Heart right ventricle (tissue), 16 donors: ENCODE results near the gene TRIM8. TPM values are rescaled to one million over a fixed set of nuclear protein-coding genes. Genes with fewer than 3 reads are reported as not detected.

ENCODE experiments used
- ATAC-seq, 8 donors: fragments of 200-7000 bp; cut with Tn5 transposase; one replicate each; pipeline ENCODE4 v1.9.1; 2020; ENCODE audit warnings: mild to moderate bottlenecking in 8 of 8, moderate library complexity in 8 of 8, moderate number of reproducible peaks in 1 of 8
- DNase-seq, 2 donors: peaks; one replicate each; pipeline ENCODE4 v3.0.0-alpha.2; 2020
- H3K27ac ChIP-seq, 10 donors: fragments of 200-600 bp; sonication (generic) in 2 of 10; one replicate each; pipeline versions ENCODE4 v1.5.0 to v1.8.0; 2020 to 2022; ENCODE audit warnings: mild to moderate bottlenecking in 3 of 10
- H3K27me3 ChIP-seq, 7 donors: fragments of 200-600 bp; one replicate each; pipeline ENCODE4 v1.8.0; 2021 to 2022; ENCODE audit warnings: mild to moderate bottlenecking in 2 of 7
- H3K36me3 ChIP-seq, 9 donors: fragments of 200-600 bp; sonication (generic) in 1 of 9; one replicate each; pipeline versions ENCODE4 v1.5.0 to v1.8.0; 2020 to 2022; ENCODE audit warnings: mild to moderate bottlenecking in 2 of 9
- H3K4me1 ChIP-seq, 9 donors: fragments of 200-600 bp; sonication (generic) in 1 of 9; one replicate each; pipeline versions ENCODE4 v1.5.0 to v1.8.0; 2020 to 2022; ENCODE audit warnings: mild to moderate bottlenecking in 4 of 9
- H3K4me3 ChIP-seq, 10 donors: fragments of 200-600 bp; sonication (generic) in 2 of 10; one replicate each; pipeline versions ENCODE4 v1.5.0 to v1.8.0; 2020 to 2022; ENCODE audit warnings: mild to moderate bottlenecking in 7 of 10, moderate library complexity in 2 of 10
- H3K9me3 ChIP-seq, 11 donors: fragments of 200-600 bp in 10 of 11; sonication (generic) in 2 of 11; one replicate each; pipeline versions ENCODE4 v1.5.0 to v1.8.0; 2013 to 2022; ENCODE audit warnings: mild to moderate bottlenecking in 2 of 11, control low read depth in 1 of 11, moderate library complexity in 1 of 11
- CTCF ChIP-seq, 9 donors: fragments of 200-600 bp; sonication (generic) in 2 of 9; IDR thresholded peaks; one replicate each; pipeline versions ENCODE4 v1.5.0 to v1.8.0; 2021 to 2022; ENCODE audit warnings: antibody characterized with exemption in 9 of 9, mild to moderate bottlenecking in 5 of 9, moderate library complexity in 1 of 9
- WGBS, 2 donors: extraction: QIAGEN DNeasy Blood & Tissue Kit; methylation state at CpG; one replicate each; pipeline ENCODE4 v1.1.7; 2013; ENCODE audit warnings: inconsistent platforms in 1 of 2; 5-methylcytosine and 5-hydroxymethylcytosine counted together
- intact Hi-C, 10 donors: fragments of 100-400 bp; cut with DNase I; formaldehyde crosslinking; loops; one replicate each; pipeline versions ENCODE4 v1.11.1 to v1.14.2; 2022
- polyA plus RNA-seq, 2 donors: library from polyadenylated mRNA; stranded (reverse); fragments of 200-250 nt; gene quantifications; one replicate each; pipeline ENCODE4 v1.2.3, GENCODE V29; 2013
- total RNA-seq, 10 donors: library from RNA; stranded (reverse); fragmentation: NEBNext Ultra II Directional in 3 of 10; extraction: Animal tissue kit (Norgen Biotek cat#: 25700) in 3 of 10; gene quantifications; one replicate each; pipeline versions ENCODE4 v1.2.1 to v1.2.4, GENCODE V29; 2021 to 2023
- donor health status: Arrhythmogenic right ventricular cardiomyopathy.
- donor health status: ischemic (EF 13 %, LVEDD 7.1; RV severe dilation, severe dysfunction).
- donor health status: healthy with polysubstance abuse.
- donor health status: DM: no; HTN: yes; CAD: no.
- donor health status: DM: no; HTN: no; CAD: no.
- donor health status: ischemic (EF 25% LVEDD 6.9; RV normal size, moderate dysfunction).
- donor health status: ischemic (EF 25% LVEDD 5.7; RV mildly dilated, moderate dysfunction).
- donor health status: healthy.
- donor health status: DM: yes; HTN: yes; CAD: no.
- donor health status: Ischemic cardiomyopathy.
- donor health status: ischemic (EF 35%, LVEDD 5.7; RV mildly dilated, moderate dysfunction).
- donor health status: nonischemic (EF 11% LVEDD 7.7; RV severe dilation, severe dysfunction).
- donor health status: DM: yes; HTN: yes; CAD: no.
- donor health status: PGD.
- donor health status: ischemic (EF 29% LVEDD 5.4; RV normal size, mild dysfunction).
- donor health status: nonischemic (EF 23%, LVEDD 6.1; RV moderate dilation, normal function).

The TRIM8 gene
- total and polyA plus RNA-seq, 12 donors = 27.9 to 147 (median 88.8) TPM

DNA sequence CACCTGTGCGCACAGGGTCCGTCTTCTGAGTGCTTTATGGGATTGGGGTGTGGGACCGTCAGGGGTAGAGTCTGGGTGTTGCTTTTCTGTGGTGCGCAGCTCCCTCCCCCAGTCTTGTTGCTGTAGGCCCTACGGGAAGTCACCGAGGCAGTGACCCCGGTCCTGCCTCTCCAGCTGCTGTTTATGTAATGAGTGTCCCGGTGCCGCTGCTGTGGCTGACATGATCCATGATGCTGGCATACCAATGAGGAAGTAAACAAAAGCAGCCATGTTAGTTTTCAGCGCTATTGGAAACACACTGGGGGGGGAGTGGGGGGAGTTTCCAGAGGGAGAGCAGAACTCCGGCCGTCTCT is 1.1 kb downstream of the TRIM8 start:
- peaks cover 0 to 17% (median 0%) of the 10 kb centered on the region in 9 donors for H3K36me3 ChIP-seq
- DNase-seq (peak; percentile 70 to 83), ATAC-seq (peak; percentile 6 to 50 (median 24))
- peak overlapping the region; percentile 69 to 97 (median 90) for H3K4me3 ChIP-seq
- WGBS, 2 donors = 0 to 1% methylated on average over 12 of the region's 12 CpGs
- H3K9me3 ChIP-seq = no peaks in the 10 kb centered on the region
- H3K27me3 ChIP-seq = no peaks in the 10 kb centered on the region
- intact Hi-C loops = loop anchor here in 5 of 10 donors (2.0 to 10.0 kb wide), 5 partner anchors 48 to 143 kb away; partner anchors contain the start of genes ARL3 (in 3 of the 5), SFXN2 (in 3 of the 5), ACTR1A (in 1 of the 5) and SUFU (in 1 of the 5)
- H3K4me1 ChIP-seq = peaks cover 36 to 56% (median 45%) of the 10 kb centered on the region in 9 donors
- peak overlapping the region; percentile 95 to 100 (median 99) for H3K27ac ChIP-seq
- TF ChIP-seq CTCF (IDR thresholded peaks at IDR 0.05) = no peak

DNA sequence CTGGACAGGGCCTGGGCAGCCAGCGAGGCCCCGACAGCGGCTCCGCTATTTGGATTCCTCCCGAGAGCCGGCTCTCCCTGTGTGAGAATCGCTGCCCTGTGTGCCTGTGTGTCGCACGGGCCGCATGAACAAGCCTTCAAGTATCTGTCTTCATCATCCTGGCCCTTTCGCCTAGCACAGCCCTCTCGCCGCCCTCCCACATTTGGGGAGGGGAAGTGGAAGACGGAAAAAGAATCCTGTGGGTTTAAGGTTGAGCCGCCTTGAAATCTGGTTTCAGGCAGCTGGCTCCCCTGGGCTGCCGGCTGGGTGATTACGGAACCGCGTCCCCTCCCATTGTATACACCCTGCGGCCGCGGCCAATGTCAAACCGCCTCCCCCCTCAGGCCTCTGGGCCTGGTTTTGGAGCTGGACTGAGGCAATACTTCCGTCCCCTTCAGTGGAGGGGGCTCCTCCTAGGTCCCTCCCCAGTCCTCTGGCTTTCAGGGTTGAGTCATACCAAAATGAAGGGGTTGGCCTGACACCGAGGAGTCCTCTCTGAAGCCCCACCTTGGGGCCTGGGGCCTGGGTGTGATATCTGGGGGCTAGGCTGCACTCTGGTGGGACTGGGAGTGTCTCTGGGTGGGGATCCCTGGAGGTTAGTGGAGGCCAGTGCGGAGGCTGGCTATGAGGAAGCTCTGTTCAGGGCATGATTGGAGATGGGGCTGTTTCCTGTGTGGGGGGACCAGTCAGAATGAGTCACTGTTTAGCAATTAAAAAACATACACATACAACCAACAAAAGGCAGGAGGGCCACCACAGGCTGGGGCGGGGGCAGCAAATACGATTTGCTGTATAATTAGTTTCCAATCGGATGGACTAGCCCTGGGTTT is 1.7 kb downstream of the TRIM8 start:
- Histone ChIP-seq H3K4me1 (peaks cover 43 to 62% (median 51%) of the 10 kb centered on the region in 9 donors), H3K27ac (peak overlapping the region; percentile 95 to 100 (median 99)), H3K36me3 (peaks cover 0 to 20% (median 0%) of the 10 kb centered on the region in 9 donors), H3K4me3 (peak overlapping the region; percentile 69 to 97 (median 90)), H3K9me3 (no peaks in the 10 kb centered on the region), H3K27me3 (no peaks in the 10 kb centered on the region)
- DNase-seq (peak; percentile 86 to 90), ATAC-seq (peak; percentile 25 to 69 (median 62))
- 0 to 1% methylated on average over 29 of the region's 29 CpGs for WGBS, 2 donors
- no peak for TF ChIP-seq CTCF (IDR thresholded peaks at IDR 0.05)
- intact Hi-C loops = loop anchor here in 5 of 10 donors (1.0 to 10.0 kb wide), 8 partner anchors 28 to 143 kb away; partner anchors contain the start of genes ARL3 (in 3 of the 5), SFXN2 (in 3 of the 5), ACTR1A (in 2 of the 5) and SUFU (in 2 of the 5)

DNA sequence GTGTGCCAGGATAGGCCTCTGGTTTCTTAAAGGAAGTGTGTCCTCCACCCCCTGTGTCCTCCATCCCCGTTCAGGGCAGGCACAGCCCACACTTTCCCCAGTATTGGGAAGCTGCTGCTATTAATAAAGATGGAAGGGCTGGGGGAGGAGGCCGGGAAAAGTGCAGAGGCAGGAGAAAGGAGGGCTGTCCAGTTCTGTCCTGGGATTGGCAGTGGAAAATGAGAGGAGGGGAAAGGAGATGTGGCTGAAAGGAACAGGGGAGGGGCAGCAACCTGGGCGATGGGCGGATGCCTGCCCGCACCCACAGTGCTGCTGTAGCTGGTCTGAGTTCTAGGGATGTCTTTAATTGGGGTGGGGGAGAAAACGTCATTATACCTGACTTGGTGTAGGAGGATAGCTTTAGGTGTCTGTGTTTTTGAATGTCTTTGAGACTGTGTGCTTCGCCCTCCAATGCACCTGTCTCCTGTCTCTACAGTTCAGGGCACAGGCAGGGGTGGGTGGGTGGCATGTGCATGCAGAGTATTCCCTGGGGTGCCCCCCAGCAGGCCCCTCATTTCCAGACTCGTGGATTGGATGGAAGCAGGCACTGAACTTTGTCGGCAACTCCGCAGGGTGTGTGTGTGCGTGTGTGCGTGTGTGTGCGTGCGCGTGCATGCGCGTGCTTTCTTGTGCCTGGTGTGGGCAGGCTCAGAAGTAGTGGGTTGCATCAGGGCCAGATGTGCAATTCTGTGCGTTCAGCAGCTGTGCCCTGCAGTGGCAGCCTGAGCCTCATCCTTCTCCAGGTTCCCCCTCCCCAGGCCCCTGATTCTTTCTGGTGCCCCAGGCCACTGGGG is 2.5 kb downstream of the TRIM8 start:
- DNase-seq (peak in 1 of 2 donors; percentile 80), ATAC-seq (peak in 6 of 8 donors; percentile 8 to 31 (median 18))
- 22% methylated on average over 18 of the region's 18 CpGs for WGBS, 2 donors
- Histone ChIP-seq H3K4me1 (peaks cover 46 to 64% (median 55%) of the 10 kb centered on the region in 9 donors), H3K36me3 (peaks cover 0 to 28% (median 0%) of the 10 kb centered on the region in 9 donors), H3K27ac (peak overlapping the region; percentile 95 to 100 (median 99)), H3K27me3 (no peaks in the 10 kb centered on the region), H3K4me3 (peak overlapping the region; percentile 69 to 97 (median 90)), H3K9me3 (no peaks in the 10 kb centered on the region)
- intact Hi-C loops = loop anchor here in 5 of 10 donors (1.0 to 10.0 kb wide), 7 partner anchors 27 to 144 kb away; partner anchors contain the start of genes ARL3 (in 3 of the 5), SFXN2 (in 3 of the 5), ACTR1A (in 1 of the 5) and SUFU (in 1 of the 5)
- TF ChIP-seq CTCF (IDR thresholded peaks at IDR 0.05) = no peak
